AG04450 (cell line): ENCODE results near the gene NDUFS5. TPM values are rescaled to one million over a fixed set of nuclear protein-coding genes. Genes with fewer than 3 reads are reported as not detected.
"Not testable (repeated sequence)": the region's sequence is repeated elsewhere in the genome, so short reads cannot be mapped to it uniquely, and the experiment has no call there.

Source experiments
- CTCF ChIA-PET: fragments of 300-600, 350-600 bp; formaldehyde crosslinking; extraction: SDS; loops from one replicate; lab custom pipeline; 2022; ENCODE audit warnings: antibody characterized with exemption, inconsistent platforms; lab: Charles Lee
- POLR2A ChIA-PET: fragments of 350-600 bp; formaldehyde crosslinking; extraction: SDS; loops from one replicate; lab custom pipeline; 2021; ENCODE audit warnings: antibody characterized with exemption, inconsistent platforms; lab: Yijun Ruan, JAX
- DNase-seq: peaks from one replicate; pipeline ENCODE4 v3.0.0-alpha.2; 2011; ENCODE audit warnings: low read depth, low spot score
- H3K27ac ChIP-seq: one replicate; pipeline ENCODE4 v1.5.1; 2012; ENCODE audit warnings: low read depth, low read length, control low read depth
- H3K27me3 ChIP-seq: one replicate; pipeline ENCODE4 v1.6.0; 2012; ENCODE audit warnings: low read length; ENCODE audit not compliant: control insufficient read depth, insufficient read depth
- H3K4me3 ChIP-seq: 2 replicates; pipeline ENCODE4 v1.5.1; 2011; ENCODE audit warnings: mild to moderate bottlenecking, low read depth, low read length, control low read depth
- H3K9me3 ChIP-seq: 2 replicates; pipeline ENCODE4 v1.5.1; 2012; ENCODE audit warnings: low read length; ENCODE audit not compliant: control insufficient read depth, insufficient read depth
- CTCF ChIP-seq: IDR thresholded peaks from 2 replicates; pipeline ENCODE4 v1.5.1; 2011; ENCODE audit warnings: low read depth, low read length, control low read depth, inconsistent platforms
- polyA minus RNA-seq: library from RNA; depleted of rRNA, polyadenylated mRNA; stranded (reverse); fragments of >200 nt; gene quantifications from 2 replicates; pipeline ENCODE4 v1.2.3, GENCODE V29; 2011; rRNA and poly(A)+ RNA removed
- polyA plus RNA-seq: library from polyadenylated mRNA; depleted of rRNA; stranded (reverse); fragments of >200 nt; gene quantifications from 2 replicates; pipeline ENCODE4 v1.2.3, GENCODE V29; 2011; rRNA removed

Gene NDUFS5
- polyA plus RNA-seq (696 and 852 TPM in 2 replicates), polyA minus RNA-seq (219 and 249 TPM in 2 replicates)

GRCh38 chr1:39026051-39026865 is at the start of gene NDUFS5:
NDUFS5 (plus strand) TSS chr1:39026350; CDS start chr1:39028725, 2,375 bp downstream.
- no peaks in the 10 kb centered on the region for H3K27me3 ChIP-seq
- TF ChIP-seq CTCF = no peak
- H3K9me3 ChIP-seq = no peaks in the 10 kb centered on the region
- POLR2A ChIA-PET = interaction anchor here (0.6 to 1.9 kb wide), 10 partner anchors 10 to 713 kb away, joined by 3 to 12 read pairs (median 4); partner anchors contain the start of gene MYCBP
- H3K27ac ChIP-seq = peak within 1 kb of the TSS; percentile 99
- peak within 1 kb of the TSS; percentile 98 for H3K4me3 ChIP-seq
- peak; percentile 77 for DNase-seq
- CTCF ChIA-PET = interaction anchor here (0.6 to 2.3 kb wide), 4 partner anchors 19 to 72 kb away, joined by 3 to 17 read pairs (median 4); no protein-coding TSS in a partner anchor

GRCh38 chr1:38977399-38978244 is 48.5 kb upstream of the NDUFS5 start:
- H3K27ac ChIP-seq, H3K27me3 ChIP-seq, POLR2A ChIA-PET, H3K4me3 ChIP-seq, DNase-seq: not testable (repeated sequence)
- CTCF ChIA-PET = interaction anchor here (0.6 to 1.3 kb wide), 2 partner anchors 14 to 561 kb away, joined by 3 read pairs; no protein-coding TSS in a partner anchor
- H3K9me3 ChIP-seq = peaks cover 12% of the 10 kb centered on the region

- H3K4me3 ChIP-seq, H3K27ac ChIP-seq, DNase-seq, POLR2A ChIA-PET, H3K27me3 ChIP-seq: not testable (repeated sequence)
- CTCF ChIA-PET = interaction anchor here (0.6 to 1.3 kb wide), 2 partner anchors 15 to 561 kb away, joined by 3 read pairs; no protein-coding TSS in a partner anchor
- H3K9me3 ChIP-seq = peaks cover 12% of the 10 kb centered on the region
These were observed 48.0 kb upstream of the NDUFS5 start for GRCh38 chr1:38978245-38978542.

GRCh38 chr1:38979380-38979779 is 46.8 kb upstream of the NDUFS5 start:
- H3K27me3 ChIP-seq, CTCF ChIA-PET, H3K27ac ChIP-seq, DNase-seq, H3K4me3 ChIP-seq, POLR2A ChIA-PET: not testable (repeated sequence)
- H3K9me3 ChIP-seq = peaks cover 12% of the 10 kb centered on the region

- H3K27ac ChIP-seq = no peak overlapping the region
- CTCF ChIA-PET = interaction anchor here (0.6 to 1.4 kb wide), 4 partner anchors 17 to 155 kb away, joined by 3 to 4 read pairs (median 4); partner anchors contain the start of gene NDUFS5
- no peaks in the 10 kb centered on the region for H3K9me3 ChIP-seq
- no peaks in the 10 kb centered on the region for H3K27me3 ChIP-seq
- H3K4me3 ChIP-seq = no peak overlapping the region
- POLR2A ChIA-PET = interaction anchor here (0.8 kb wide), 1 partner anchor 12 kb away, joined by 3 read pairs; no protein-coding TSS in a partner anchor
- no peak for TF ChIP-seq CTCF
- no peak for DNase-seq
These were observed 36.2 kb upstream of the NDUFS5 start for GRCh38 chr1:38989979-38990378.

- TF ChIP-seq CTCF = no peak
- POLR2A ChIA-PET = interaction anchor here (0.8 kb wide), 1 partner anchor 12 kb away, joined by 3 read pairs; no protein-coding TSS in a partner anchor
- H3K27me3 ChIP-seq = no peaks in the 10 kb centered on the region
- DNase-seq = no peak
- H3K27ac ChIP-seq = peak overlapping the region; percentile 31
- CTCF ChIA-PET = interaction anchor here (1.4 kb wide), 1 partner anchor 16 kb away, joined by 4 read pairs; no protein-coding TSS in a partner anchor
- peak overlapping the region; percentile 67 for H3K4me3 ChIP-seq
- no peaks in the 10 kb centered on the region for H3K9me3 ChIP-seq
These were observed 35.8 kb upstream of the NDUFS5 start for GRCh38 chr1:38990386-38990737.
